HG03097 (cell line): ENCODE results near the gene TBC1D14.
A peak's percentile ranks its signal among the peaks of the same experiment; 100 is the strongest.
"Not testable (repeated sequence)": the region's sequence is repeated elsewhere in the genome, so short reads cannot be mapped to it uniquely, and the experiment has no call there.

Experiments
- ATAC-seq: cut with Tn5 transposase; IDR thresholded peaks from one replicate; pipeline ENCODE4 v1.9.1; 2021; ENCODE audit not compliant: unreplicated experiment, low FRiP score

TBC1D14 gene

GRCh38 chr4:6967846-6968340 is 58.3 kb downstream of the TBC1D14 start:
- no peak for ATAC-seq

- ATAC-seq, result no peak
These were observed 58.9 kb downstream of the TBC1D14 start for GRCh38 chr4:6968496-6968895.

- ATAC-seq, result peak; percentile 60
These were observed 60.5 kb downstream of the TBC1D14 start for GRCh38 chr4:6969826-6970800.

GRCh38 chr4:6971536-6972374 is 62.1 kb downstream of the TBC1D14 start:
- no peak for ATAC-seq

- no peak for ATAC-seq
These were observed 62.7 kb downstream of the TBC1D14 start for GRCh38 chr4:6972375-6972650.

- no peak for ATAC-seq
These were observed 63.3 kb downstream of the TBC1D14 start for GRCh38 chr4:6972911-6973310.

- no peak for ATAC-seq
These were observed 64.7 kb downstream of the TBC1D14 start for GRCh38 chr4:6974138-6974848.

- ATAC-seq, result not testable (repeated sequence)
These were observed 68.2 kb downstream of the TBC1D14 start for GRCh38 chr4:6977846-6978245.

- no peak for ATAC-seq
These were observed 74.0 kb downstream of the TBC1D14 start for GRCh38 chr4:6983544-6984142.

GRCh38 chr4:6984612-6985425 is 75.2 kb downstream of the TBC1D14 start:
- ATAC-seq, result no peak

GRCh38 chr4:6986072-6986780 is 76.6 kb downstream of the TBC1D14 start:
- peak; percentile 26 for ATAC-seq

- ATAC-seq, result peak; percentile 69
These were observed 77.4 kb downstream of the TBC1D14 start for GRCh38 chr4:6986781-6987587.

GRCh38 chr4:6987588-6987961 is 77.9 kb downstream of the TBC1D14 start:
- no peak for ATAC-seq

- ATAC-seq, result no peak
These were observed 78.5 kb downstream of the TBC1D14 start for GRCh38 chr4:6988016-6988715.

- ATAC-seq, result no peak
These were observed 79.8 kb downstream of the TBC1D14 start for GRCh38 chr4:6989331-6989923.

GRCh38 chr4:6990661-6991060 is 81.0 kb downstream of the TBC1D14 start:
- ATAC-seq, result no peak

GRCh38 chr4:6991249-6991648 is 81.6 kb downstream of the TBC1D14 start:
- no peak for ATAC-seq
